HG03139 (cell line): ENCODE data around the gene LAMP2.
"Not testable (repeated sequence)": the region's sequence is repeated elsewhere in the genome, so short reads cannot be mapped to it uniquely, and the experiment has no call there.

Source experiments
- ATAC-seq: cut with Tn5 transposase; IDR thresholded peaks from one replicate; pipeline ENCODE4 v1.9.1; 2021; ENCODE audit not compliant: unreplicated experiment

Gene LAMP2

DNA sequence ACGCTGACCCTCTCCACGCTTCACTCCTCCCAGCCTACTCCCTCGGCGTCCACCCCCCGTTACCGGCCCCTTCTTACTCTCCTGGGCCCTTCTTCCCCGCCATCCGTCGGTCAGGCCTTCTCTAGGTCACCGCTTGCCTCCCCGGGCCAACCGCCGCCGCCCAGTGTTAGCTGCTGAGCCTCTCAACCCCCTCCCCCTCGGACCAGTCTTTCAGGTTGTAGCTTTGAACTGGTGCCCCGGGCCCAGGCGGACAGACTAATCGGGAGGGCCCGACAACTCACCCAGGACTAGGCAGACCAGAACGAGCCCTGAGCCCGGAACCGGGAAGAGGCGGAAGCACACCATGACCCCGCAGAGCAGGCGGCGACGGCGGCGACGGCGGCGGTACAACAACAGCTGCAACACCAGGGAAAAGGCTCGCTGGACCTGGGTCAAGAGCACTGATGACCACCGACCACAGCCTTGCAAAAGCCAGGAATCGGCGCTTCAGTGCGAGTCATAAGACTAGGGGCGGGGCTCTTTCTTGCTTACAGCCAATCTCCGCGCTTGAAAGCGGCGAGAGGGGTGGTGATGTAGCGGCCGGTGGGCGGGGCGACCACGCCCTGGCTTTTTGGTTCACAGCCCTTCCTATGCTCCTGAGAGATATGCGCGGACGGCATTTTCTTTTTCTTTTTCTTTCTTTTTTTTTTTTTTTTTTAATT, at the start of gene LAMP2:
Gene LAMP2, minus strand, starts transcription at position 472 of the 701 bp plus-strand sequence. Its CDS starts 127 bp downstream, at position 345.
- ATAC-seq: peak; percentile 97

DNA sequence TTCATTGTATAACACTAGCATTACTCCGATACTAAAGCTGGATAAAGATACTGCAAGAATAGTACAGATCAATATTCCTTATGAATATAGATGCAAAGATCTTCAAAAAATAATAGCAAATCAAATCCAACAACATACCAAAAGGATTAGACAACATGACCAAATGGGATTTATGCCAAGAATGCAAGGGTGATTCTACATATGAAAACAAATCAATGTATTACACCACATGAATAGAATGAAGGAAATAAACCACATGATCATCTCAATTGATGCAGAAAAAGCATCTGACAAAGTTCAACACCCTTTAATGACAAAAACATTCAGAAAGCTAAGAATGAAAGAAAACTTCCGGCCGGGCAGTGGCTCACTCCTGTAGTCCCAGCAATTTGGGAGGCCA, 48.8 kb upstream of the LAMP2 start:
- no peak for ATAC-seq

DNA sequence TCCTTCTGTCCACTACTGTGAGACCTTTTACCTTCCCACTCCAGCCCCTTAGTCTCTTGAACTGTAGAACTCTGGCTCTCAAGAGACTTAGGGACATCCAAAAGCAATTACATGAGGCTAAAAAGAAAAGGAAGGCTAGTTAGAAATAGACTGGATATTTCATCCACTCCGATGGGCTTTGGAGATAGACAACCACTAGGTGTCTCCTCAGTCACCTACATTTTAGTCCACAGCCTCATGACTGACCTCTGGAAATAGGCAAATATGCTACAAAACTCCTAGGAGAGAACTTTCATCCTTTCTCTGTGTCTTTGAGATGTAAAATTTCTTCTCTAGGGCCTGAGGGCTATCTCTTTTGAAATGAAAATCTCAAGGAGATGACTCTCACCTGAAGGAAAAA, 45.1 kb upstream of the LAMP2 start:
- ATAC-seq: no peak

DNA sequence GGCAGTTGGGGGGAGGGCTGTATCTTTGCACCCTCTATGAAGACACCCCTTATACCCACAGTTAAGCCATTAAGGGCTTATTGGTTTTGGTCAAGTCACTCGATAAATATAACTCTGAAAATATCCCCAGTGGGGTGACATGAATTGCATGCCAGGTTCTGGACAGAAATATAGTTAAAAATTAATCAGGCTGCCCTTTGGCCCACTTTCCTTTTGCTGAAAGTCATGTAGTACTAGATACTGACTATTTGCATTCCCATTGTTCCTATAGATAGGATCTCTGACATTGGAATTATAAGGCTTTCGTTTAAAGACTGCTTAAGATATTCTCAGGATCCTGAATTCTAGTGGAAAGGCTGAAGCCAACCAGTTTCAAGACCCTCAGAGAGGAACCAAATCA, 43.5 kb upstream of the LAMP2 start:
- ATAC-seq: no peak

DNA sequence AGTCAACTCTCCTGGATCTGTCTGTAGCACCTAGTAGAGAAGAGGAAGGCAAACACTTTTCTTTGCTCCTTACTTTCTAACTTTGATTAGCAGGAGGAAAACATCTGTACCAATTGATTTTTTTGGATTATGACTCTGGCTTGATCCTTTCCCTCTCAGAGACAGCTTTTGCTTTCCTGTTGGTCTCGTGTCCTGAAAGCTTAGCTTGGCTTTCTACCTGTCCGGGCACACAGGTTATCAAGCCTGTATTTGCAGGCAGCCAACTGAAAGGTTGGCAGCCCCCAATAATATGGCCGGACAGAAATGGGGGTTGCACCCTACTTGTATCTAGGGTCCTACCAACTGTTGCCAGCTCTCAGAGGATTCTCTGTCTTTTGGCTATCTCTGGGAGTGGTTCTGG, 43.1 kb upstream of the LAMP2 start:
- no peak for ATAC-seq

DNA sequence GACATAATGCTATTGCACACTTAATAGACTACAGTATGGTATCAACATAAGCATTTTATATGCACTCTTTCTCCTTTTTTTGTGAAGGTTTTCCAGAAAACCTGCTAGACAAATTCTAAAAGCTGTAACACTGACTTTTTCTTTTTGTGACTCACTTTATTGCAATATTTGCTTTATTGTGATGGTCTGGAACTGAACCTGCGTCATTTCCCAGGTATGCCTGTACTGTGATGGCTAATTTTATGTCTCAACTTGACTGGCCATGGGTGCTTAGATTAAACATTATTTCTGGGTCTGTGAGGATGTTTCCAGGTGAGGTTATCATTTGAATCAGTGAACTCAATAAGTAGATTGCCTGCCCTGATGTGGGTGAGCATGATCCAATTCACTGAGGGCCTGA, 35.5 kb upstream of the LAMP2 start:
- no peak for ATAC-seq

DNA sequence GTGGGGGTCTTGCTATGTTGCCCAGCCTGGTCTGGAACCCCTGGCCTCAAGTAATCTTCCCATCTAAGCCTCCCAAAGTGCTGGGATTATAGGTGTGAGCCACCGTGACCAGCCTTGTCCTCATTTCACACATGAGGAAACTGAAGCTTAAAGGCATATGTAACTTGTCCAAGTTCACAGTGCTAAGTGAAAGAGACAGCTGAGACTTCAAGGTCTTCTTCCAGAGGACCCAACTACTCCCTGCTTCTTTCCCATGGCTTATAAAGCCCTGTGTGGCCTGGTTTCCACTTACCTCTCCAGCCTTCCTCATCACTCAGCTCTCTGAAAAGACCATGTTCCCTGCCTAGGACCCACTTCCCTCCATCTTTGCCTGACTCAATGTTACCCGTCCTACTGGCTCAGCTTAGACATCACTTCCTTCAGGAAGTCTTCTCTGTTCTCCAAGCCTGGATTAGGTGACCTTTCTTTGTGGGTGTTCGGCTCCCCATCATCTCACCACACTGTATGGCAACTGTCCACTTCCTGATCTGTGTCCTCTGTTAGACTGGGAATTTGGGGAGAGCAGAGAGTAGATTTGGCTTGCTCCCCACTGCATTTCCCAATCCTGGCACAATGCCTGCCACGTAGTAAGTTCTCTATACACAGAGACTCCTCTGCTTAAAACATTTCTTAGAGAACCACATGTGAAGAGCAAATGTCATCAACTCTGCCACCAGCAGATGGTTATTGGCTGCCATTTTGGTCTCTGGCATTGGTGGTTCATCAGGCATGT, 30.4 kb upstream of the LAMP2 start:
- ATAC-seq: no peak

DNA sequence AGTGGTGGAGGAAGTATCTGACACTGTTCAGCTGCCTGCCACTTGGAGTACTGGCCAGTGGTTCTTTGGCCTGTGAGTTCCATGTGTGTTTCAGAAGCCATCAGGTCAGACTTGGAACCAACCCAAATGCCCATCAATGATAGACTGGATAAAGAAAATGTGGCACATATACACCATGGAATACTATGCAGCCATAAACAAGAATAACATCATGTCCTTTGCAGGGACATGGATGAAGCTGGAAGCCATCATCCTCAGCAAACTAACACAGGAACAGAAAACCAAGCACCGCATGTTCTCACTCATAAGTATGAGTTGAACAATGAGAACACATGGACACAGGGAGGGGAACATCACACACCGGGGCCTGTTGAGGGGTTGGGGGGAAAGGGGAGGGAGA, 21.0 kb upstream of the LAMP2 start:
- ATAC-seq: not testable (repeated sequence)

DNA sequence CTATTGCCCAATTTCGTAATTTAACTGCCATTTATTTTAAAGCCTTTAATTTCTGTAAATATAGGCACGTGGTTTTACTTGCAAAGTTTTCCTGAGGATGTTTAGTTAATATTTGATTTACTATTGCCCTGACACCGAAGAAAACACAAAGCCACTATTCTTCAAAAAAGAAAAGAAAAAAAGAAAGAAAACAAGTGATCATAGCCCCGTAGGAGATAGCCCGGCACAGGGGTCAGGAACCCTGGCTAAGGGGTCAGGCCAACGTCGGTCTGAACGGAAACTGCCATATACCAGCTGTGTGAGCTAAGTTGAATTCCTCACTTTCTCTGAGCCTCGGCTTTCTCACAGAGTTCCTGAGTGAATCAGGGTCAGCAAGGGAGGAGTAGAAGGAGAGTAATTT, 17.7 kb upstream of the LAMP2 start:
- ATAC-seq: no peak

DNA sequence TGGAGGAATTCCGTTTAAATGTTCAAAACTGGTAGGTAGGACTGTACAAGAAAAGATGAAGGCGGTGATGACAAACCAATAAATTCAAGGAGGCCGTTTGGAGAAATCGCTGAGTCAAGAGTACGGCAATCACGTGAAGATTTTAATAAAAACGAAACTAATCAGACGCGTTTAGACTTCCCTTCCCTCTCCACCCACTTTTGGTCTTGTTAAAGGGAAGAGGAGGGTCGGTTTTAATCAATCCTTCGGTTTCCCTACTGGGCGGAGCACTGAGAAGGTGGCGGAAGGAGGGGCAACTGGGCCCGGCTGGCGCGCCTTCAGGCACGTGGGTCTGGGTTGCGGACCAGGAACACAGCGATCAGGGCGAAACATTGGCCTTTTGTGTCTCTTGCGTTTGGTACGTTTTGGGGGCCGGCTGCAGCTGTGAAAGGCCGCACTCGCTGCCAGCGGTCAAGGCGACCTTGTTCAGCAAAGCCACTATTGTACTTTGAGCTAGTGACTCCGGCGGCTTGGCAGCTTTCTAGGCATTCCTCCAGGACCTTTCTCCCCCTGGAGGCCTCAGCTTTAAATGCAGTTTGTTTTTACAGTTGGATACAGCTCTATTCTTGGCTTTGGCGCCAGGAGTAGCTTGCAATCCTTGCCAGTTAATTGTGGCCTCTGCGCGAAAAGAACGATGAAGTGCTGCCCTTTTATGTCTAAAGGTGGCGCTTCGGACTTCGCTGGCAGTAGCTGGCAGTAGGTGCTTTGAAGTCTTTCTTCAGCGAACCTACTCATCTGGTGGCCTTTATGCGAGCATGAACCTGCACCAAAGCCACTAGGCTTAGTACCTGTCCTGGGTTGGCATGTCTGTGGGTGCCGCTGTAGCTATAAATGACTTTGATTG, 16.8 kb upstream of the LAMP2 start:
- ATAC-seq: peak; percentile 75

DNA sequence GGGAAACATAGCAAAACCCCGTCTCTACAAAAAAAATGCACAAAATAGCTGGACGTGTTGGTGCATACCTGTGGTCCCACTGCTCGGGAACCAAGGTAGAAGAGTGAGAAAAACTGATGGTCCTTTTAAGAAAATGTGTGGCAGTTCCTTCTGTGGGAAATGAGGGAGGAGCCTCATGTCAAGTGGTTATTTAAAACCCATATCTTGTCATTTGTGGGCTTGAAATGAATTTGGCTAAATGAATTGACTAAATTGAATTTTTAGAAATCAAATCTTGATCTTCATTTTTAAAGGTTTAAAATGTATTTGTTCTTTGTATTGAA, 16.2 kb upstream of the LAMP2 start:
- no peak for ATAC-seq

DNA sequence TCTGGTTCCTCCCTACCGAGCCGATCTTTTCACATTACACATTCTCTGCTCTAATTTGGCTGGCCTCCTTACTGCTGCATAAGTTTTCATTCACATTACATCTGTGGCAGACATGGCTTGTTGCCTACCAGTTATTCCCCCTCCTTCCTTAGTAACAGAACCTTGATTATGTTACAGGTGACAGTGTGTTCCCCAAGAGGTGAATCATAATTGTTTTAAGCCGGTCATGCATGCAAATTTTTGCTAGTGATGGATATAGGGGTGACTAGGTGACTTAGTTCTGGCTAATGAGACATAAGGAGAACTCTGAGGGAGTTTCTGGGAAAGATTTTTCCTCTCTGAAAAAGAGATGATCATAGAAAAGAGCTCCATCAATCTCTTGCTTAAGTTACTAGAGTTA, 8.4 kb upstream of the LAMP2 start:
- ATAC-seq: no peak

DNA sequence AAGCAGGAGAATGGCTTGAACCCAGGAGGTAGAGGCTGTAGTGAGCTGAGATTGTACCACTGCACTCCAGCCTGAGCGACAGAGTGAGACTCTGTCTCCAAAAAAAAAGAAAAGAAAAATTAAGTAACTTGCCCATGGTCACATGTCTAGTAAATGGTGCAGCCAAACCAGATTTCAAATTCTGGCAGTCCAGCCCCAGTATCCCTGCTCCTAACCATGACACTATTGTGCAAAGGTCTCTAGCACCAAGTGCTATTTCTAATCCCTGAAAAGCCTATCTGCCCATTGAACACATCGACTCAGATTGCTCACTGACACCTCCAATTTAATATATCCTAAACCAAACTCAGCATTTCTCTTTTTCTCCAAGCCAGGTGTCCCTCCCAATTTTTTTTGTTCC, 7.6 kb upstream of the LAMP2 start:
- ATAC-seq: no peak

DNA sequence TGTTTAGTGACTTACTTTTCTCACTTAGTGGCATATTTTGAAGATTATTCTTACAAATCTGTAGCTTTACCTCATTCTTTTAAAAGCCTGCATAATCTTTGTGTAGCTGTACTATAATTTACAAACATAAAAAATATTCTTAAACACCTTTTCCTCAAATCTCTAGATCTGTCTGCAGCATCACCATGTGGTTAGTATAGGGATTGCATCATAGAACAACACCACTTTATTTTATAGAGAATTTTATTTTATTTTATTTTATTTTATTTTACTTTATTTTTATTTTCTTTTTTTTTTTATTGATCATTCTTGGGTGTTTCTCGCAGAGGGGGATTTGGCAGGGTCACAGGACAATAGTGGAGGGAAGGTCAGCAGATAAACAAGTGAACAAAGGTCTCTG, 6.4 kb upstream of the LAMP2 start:
- ATAC-seq: not testable (repeated sequence)

DNA sequence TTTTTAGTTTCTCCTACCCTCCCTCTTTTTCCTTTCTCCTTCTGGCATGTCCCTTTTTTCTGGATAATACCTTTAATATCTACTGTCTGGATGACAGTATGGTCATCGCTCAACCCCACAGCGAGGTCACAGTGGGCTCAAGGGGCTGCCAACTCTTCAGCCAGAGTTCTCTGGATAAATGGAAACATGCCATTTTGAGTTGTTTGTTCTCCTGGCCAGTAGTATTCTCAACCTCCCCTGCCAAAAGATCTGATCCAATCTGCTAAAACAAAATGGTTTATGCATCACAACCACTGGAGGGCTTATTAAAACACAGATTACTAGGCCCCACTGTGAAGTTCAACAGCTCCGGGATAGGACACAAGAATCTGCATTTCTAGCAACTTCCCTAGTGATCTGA, 5.0 kb upstream of the LAMP2 start:
- ATAC-seq: no peak

DNA sequence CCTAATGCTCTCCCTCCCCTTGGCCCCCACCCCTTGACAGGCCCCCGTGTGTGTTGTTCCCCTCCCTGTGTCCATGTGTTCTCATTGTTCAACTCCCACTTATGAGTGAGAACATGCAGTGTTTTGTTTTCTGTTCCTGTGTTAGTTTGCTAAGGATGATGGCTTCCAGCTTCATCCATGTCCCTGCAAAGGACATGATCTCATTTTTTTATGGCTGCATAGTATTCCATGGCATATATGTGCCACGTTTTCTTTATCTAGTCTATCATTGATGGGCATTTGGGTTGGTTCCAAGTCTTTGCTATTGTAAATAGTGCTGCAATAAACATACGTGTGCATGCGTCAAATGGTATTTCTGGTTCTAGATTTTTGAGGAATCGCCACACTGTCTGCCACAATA, 561 bp upstream of the LAMP2 start:
- ATAC-seq: peak; percentile 9

DNA sequence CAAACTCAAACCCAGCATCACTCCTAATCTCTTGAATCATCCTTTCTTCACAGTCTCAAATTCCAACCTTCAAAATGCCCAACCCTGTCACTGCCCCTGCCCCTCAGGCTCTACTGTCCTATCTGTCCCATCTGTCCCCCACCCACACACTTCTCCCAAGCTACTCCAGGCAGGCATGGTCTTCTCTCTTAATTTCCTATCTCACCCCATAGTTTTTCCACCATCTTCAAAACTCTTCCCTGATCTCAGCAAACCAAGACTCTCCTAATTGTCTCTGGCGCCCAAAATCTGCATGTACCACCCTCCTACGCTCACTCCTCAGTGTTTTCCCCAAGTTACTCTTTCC, 644 bp downstream of the LAMP2 start:
- ATAC-seq: no peak

DNA sequence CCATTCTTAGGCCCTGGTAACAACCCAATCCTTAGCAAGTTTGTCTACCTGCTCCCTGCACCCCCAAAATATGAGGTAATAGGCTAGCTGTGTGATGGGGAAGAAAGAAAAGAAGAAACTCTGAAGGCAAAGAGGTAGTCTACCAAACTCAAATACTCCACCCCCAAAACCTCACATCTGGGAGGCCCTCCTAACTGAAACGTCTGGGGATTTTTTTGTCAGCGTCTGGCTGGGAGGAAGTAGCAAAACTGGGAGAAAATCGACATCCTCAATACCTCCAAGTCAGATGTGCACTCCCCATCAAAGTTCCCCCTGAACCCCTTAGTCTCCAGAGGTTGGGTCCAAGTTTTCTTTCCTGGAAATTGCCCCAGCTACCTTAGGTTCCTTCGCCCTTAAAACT, 1.0 kb downstream of the LAMP2 start:
- no peak for ATAC-seq

DNA sequence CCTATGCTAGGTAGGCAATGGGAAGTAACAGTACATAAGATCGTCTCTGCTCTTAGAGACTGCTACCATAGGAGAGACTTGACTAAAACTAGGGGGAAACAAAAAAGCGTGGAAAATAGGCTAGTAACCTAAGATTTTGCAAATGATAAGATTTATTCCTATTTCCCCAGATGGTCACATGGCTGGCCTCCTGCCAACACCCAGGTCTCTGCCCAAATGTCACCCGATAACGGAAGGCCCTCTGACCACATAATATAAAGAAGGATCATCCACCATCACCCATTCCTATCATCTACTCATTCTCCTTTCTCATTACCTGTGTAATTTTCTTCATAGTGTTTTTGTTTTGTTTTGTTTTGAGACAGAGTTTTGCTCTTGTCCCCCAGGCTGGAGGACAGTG, 4.7 kb downstream of the LAMP2 start:
- ATAC-seq: no peak

DNA sequence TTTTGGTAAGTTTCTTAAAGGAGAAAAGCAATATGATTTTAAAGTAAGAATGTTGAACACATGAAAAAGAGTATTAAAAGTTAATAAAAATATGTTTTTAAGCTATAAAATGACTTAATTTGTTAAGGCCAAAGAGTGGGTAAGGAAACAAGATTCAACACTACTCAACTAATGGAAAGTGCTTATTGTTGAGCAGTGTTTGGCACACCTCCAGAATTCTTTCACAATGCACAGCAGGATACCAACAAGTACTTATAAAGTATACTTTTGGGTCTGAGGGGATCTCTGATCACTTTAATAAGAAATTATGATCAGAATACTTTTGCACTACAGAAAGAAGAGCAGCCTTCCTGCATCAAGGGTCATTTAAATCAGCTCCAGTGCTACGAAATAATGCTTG, 5.9 kb downstream of the LAMP2 start:
- no peak for ATAC-seq

DNA sequence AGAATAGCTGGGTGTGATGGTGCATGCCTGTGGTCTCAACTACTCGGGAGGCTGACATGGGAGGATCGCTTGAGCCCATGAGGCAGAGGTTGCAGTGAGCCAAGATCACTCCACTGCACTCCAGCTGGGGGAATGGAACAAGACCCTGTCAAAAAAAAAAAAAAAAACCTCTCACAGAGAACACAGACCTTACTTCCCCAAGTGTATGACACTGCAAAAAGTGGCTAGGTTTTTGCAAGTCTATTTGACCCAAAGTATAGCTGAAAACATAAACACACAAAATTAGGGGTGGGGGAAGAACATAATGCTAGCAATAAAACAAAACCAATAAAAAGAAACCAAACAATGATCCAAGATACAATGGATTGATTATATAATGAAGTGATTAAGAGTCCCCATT, 6.7 kb downstream of the LAMP2 start:
- no peak for ATAC-seq

DNA sequence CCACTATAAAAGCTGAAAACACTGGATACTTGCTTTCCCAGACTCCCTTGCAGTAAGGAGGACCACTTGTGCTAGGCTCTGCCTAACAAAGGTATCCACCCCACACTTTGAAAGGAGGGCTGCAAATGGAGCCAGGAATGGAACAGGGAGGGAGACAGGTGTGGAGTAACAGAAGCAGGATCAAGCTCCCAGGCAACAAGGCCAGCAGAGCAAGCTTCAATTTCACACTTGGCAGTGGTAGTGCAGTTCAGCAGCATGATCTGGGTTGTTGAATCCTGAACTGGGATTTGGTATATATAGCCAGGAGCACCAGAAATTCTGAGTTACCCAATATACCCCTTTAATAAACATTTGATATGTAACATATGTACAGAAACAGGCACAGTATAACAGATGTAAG, 9.8 kb downstream of the LAMP2 start:
- ATAC-seq: no peak
